ENCODE data around the gene WDR5. TPM values are rescaled to one million over a fixed set of nuclear protein-coding genes. Genes with fewer than 3 reads are reported as not detected.

The WDR5 gene
- total and polyA plus RNA-seq, 10 of the 15 experiments (the other 5 are each of a cell fraction or from before 2014, with no cell fraction given): 1.4 to 43.7 (median 33.2) TPM

GRCh38 chr9:134175808-134176598 lies 40.1 kb downstream of the WDR5 start:
- no peak overlapping the region for H3K27ac ChIP-seq (ENCODE audit: control insufficient read depth, insufficient read depth)
- CTCF ChIA-PET: no interaction called here
- H3K79me2 ChIP-seq (ENCODE audit: control insufficient read depth, insufficient read depth, low read length): no peaks in the 10 kb centered on the region
- no TSS peak for BruUV-seq (replicated peaks)
- no peak overlapping the region for H2AFZ ChIP-seq (ENCODE audit: control insufficient read depth, low read depth, low read length)
- H3K27me3 ChIP-seq (replicated peaks in 1 of 2; ENCODE audit: control insufficient read depth in 2 of 2, insufficient read depth in 2 of 2, low read length in 1 of 2): no peaks in the 10 kb centered on the region; a peak in 1 of 4 replicates
- H3K9me3 ChIP-seq (replicated peaks; ENCODE audit: control insufficient read depth, insufficient read depth, low read length): no peaks in the 10 kb centered on the region
- POLR2A ChIA-PET: interaction anchor here (0.5 kb wide), 1 partner anchor 46 kb away, joined by 3 read pairs; no protein-coding TSS in a partner anchor
- intact Hi-C loops (cut with micrococcal nuclease; ENCODE audit: unreplicated experiment): no loop called here
- no peak for DNase-seq (ENCODE audit: low read depth, low spot score)
- no peak overlapping the region for H3K9ac ChIP-seq (ENCODE audit: control insufficient read depth, insufficient read depth, low read length)
- H3K4me2 ChIP-seq (ENCODE audit: control insufficient read depth, insufficient read depth): no peak overlapping the region
- no peak for FAIRE-seq
- no peaks in the 10 kb centered on the region for H3K4me1 ChIP-seq (ENCODE audit: control insufficient read depth, insufficient read depth, low read length)
- no peaks in the 10 kb centered on the region for H4K20me1 ChIP-seq (ENCODE audit: control insufficient read depth, insufficient read depth)
- TF ChIP-seq ZNF217 (IDR thresholded peaks at IDR 0.05) (no peak), CTCF (IDR thresholded peaks at IDR 0.05 in 2 of 3, conservative IDR thresholded peaks at IDR 0.05 in 1 of 3; ENCODE audit: control insufficient read depth in 2 of 3, extremely low read depth in 1 of 3, insufficient read depth in 1 of 3, low read depth in 3 of 3, low read length in 3 of 3) (0 out of 6 replicates have a peak, but pooled peaks of 1 of the 3 experiments have one; percentile 1)
- no peak for ATAC-seq
- 52% methylated on average over 30 of the region's 35 CpGs for WGBS (ENCODE audit: insufficient coverage, insufficient replicate concordance, low lambda C conversion rate, missing lambda C conversion rate)
- SMC1A ChIA-PET (ENCODE audit: uncharacterized antibody, unreplicated experiment): no interaction called here
- H3K36me3 ChIP-seq (ENCODE audit: control insufficient read depth in 2 of 2, insufficient read depth in 2 of 2, low read length in 1 of 2): no peaks in the 10 kb centered on the region
- H3K4me3 ChIP-seq: no peak overlapping the region
- in situ Hi-C loops (cut with MboI): no loop called here
- RAD21 ChIA-PET (ENCODE audit: unreplicated experiment): interaction anchor here (1.3 kb wide), 1 partner anchor 267 kb away, joined by 5 read pairs; no protein-coding TSS in a partner anchor

GRCh38 chr9:134176599-134176968 lies 40.7 kb downstream of the WDR5 start:
- ChIA-PET RAD21 (ENCODE audit: unreplicated experiment) (interaction anchor here (1.3 kb wide), 1 partner anchor 267 kb away, joined by 5 read pairs; no protein-coding TSS in a partner anchor), SMC1A (ENCODE audit: uncharacterized antibody, unreplicated experiment) (no interaction called here), CTCF (no interaction called here), POLR2A (no interaction called here)
- no peak overlapping the region for H3K4me2 ChIP-seq (ENCODE audit: control insufficient read depth, insufficient read depth)
- no peaks in the 10 kb centered on the region for H4K20me1 ChIP-seq (ENCODE audit: control insufficient read depth, insufficient read depth)
- BruUV-seq (replicated peaks): no TSS peak
- H2AFZ ChIP-seq (ENCODE audit: control insufficient read depth, low read depth, low read length): no peak overlapping the region
- no peaks in the 10 kb centered on the region for H3K9me3 ChIP-seq (replicated peaks; ENCODE audit: control insufficient read depth, insufficient read depth, low read length)
- no peak overlapping the region for H3K27ac ChIP-seq (ENCODE audit: control insufficient read depth, insufficient read depth)
- H3K27me3 ChIP-seq (replicated peaks in 1 of 2; ENCODE audit: control insufficient read depth in 2 of 2, insufficient read depth in 2 of 2, low read length in 1 of 2): no peaks in the 10 kb centered on the region; a peak in 1 of 4 replicates
- DNase-seq (ENCODE audit: low read depth, low spot score) (no peak), FAIRE-seq (no peak), ATAC-seq (no peak; the same call in 2 of the 3 replicates)
- no peaks in the 10 kb centered on the region for H3K36me3 ChIP-seq (ENCODE audit: control insufficient read depth in 2 of 2, insufficient read depth in 2 of 2, low read length in 1 of 2)
- no peak overlapping the region for H3K4me3 ChIP-seq
- H3K79me2 ChIP-seq (ENCODE audit: control insufficient read depth, insufficient read depth, low read length): no peaks in the 10 kb centered on the region
- 0% methylated on average over 1 of the region's 6 CpGs for WGBS (ENCODE audit: insufficient coverage, insufficient replicate concordance, low lambda C conversion rate, missing lambda C conversion rate)
- in situ Hi-C loops (cut with MboI): no loop called here
- intact Hi-C loops (cut with micrococcal nuclease; ENCODE audit: unreplicated experiment): no loop called here
- H3K4me1 ChIP-seq (ENCODE audit: control insufficient read depth, insufficient read depth, low read length): peaks cover 4% of the 10 kb centered on the region; the same call in 1 of the 2 replicates
- no peak overlapping the region for H3K9ac ChIP-seq (ENCODE audit: control insufficient read depth, insufficient read depth, low read length)
- TF ChIP-seq ELK1 (IDR thresholded peaks at IDR 0.05; ENCODE audit: low read depth, low read length): no peak
- no peak for TF ChIP-seq BCL11A (IDR thresholded peaks at IDR 0.05; ENCODE audit: low read depth, low read length)
- TF ChIP-seq ATF3 (IDR thresholded peaks at IDR 0.05; ENCODE audit: borderline replicate concordance, extremely low read depth, low read depth, low read length): no peak
- TF ChIP-seq NBN (IDR thresholded peaks at IDR 0.05): no peak
- no peak for TF ChIP-seq TCF7 (IDR thresholded peaks at IDR 0.05; ENCODE audit: borderline replicate concordance)
- no peak for TF ChIP-seq YY1 (IDR thresholded peaks at IDR 0.05; ENCODE audit: low read depth, low read length)
- no peak for TF ChIP-seq SREBF1 (IDR thresholded peaks at IDR 0.05; ENCODE audit: low read length)
- no peak for TF ChIP-seq NFXL1 (IDR thresholded peaks at IDR 0.05; ENCODE audit: borderline replicate concordance)
- TF ChIP-seq STAT3 (IDR thresholded peaks at IDR 0.05; ENCODE audit: low read depth, low read length): no peak
- no peak for TF ChIP-seq FOS (IDR thresholded peaks at IDR 0.05; ENCODE audit: borderline replicate concordance, extremely low read depth, insufficient read length)

Measured in GM12878 (cell line).